Tibial nerve (tissue), 4 donors: ENCODE data around the gene TMTC1. TPM values are rescaled to one million over a fixed set of nuclear protein-coding genes. Genes with fewer than 3 reads are reported as not detected.
A peak's percentile ranks its signal among the peaks of the same experiment; 100 is the strongest.

Experiments used
- DNase-seq, 2 donors: peaks; one replicate each; pipeline ENCODE4 v3.0.0-alpha.2; 2019; ENCODE audit warnings: low spot score in 2 of 2
- H3K27ac ChIP-seq, 4 donors: fragments of 200-600 bp; sonication (generic) in 3 of 4; one replicate each; pipeline ENCODE4 v1.5.1; 2017 to 2019; ENCODE audit warnings: mild to moderate bottlenecking in 1 of 4
- H3K27me3 ChIP-seq, 2 donors: fragments of 200-600 bp; sonication (generic) in 1 of 2; one replicate each; pipeline versions ENCODE4 v1.5.1 to v1.6.0; 2017 to 2019
- H3K36me3 ChIP-seq, 3 donors: fragments of 200-600 bp; sonication (generic); one replicate each; pipeline ENCODE4 v1.5.1; 2018 to 2019
- H3K4me1 ChIP-seq, 4 donors: fragments of 200-600 bp; sonication (generic) in 3 of 4; one replicate each; pipeline ENCODE4 v1.5.1; 2017 to 2019
- H3K4me3 ChIP-seq, 4 donors: fragments of 200-600 bp; sonication (generic) in 3 of 4; one replicate each; pipeline ENCODE4 v1.5.1; 2017 to 2019; ENCODE audit warnings: mild to moderate bottlenecking in 1 of 4, moderate library complexity in 1 of 4
- H3K9me3 ChIP-seq, 4 donors: fragments of 200-600 bp; sonication (generic) in 3 of 4; one replicate each; pipeline ENCODE4 v1.5.1; 2017 to 2019
- CTCF ChIP-seq, 5 experiments: fragments of 200-600 bp in 3 of 5; fragments of 450-650 bp in 2 of 5; sonication (generic) in 3 of 5; IDR thresholded peaks; one replicate each; pipeline ENCODE4 v1.5.1; 2016 to 2019; ENCODE audit warnings: antibody characterized with exemption in 5 of 5, mild to moderate bottlenecking in 3 of 5, moderate library complexity in 2 of 5
- EP300 ChIP-seq, 2 donors: sonication (generic); formaldehyde crosslinking; IDR thresholded peaks; one replicate each; pipeline ENCODE4 v1.6.1; 2017; ENCODE audit warnings: antibody characterized with exemption in 2 of 2, mild to moderate bottlenecking in 1 of 2
- POLR2A ChIP-seq, 2 donors: fragments of 450-650 bp; IDR thresholded peaks; one replicate each; pipeline ENCODE4 v1.6.1; 2017; ENCODE audit warnings: antibody characterized with exemption in 2 of 2, mild to moderate bottlenecking in 2 of 2, moderate library complexity in 2 of 2
- WGBS, 2 donors: methylation state at CpG; one replicate each; pipeline ENCODE4 v1.1.5; 2018; 5-methylcytosine and 5-hydroxymethylcytosine counted together
- total RNA-seq, 4 donors: library from RNA; depleted of rRNA; stranded (reverse); fragments of >200 nt; gene quantifications; one replicate each; pipeline ENCODE4 v1.1.0, GENCODE V29; 2016

Gene TMTC1
- total RNA-seq, 4 donors from 2014 or later = 111 to 207 (median 144) TPM

DNA sequence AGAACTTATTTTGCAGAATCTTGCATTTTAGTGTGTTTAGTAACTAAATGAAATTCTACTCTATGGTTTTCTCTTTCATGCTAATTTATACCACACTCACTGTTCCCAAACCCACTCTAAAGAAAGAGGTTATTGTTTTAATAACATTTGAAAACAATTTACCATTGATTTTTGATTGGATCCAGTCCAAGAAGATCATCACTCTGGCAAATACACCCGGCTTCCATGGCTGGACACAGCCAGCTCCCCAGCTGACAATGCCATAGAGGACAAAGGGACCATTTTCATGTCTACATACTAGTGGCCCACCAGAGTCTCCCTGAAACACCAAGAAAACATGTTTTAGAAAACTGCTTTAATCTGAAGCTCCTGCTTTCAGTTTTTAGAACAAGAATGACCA is 328.7 kb downstream of the TMTC1 start:
- H3K27me3 ChIP-seq = no peaks in the 10 kb centered on the region
- H3K36me3 ChIP-seq = no peaks in the 10 kb centered on the region
- WGBS, 2 donors = 18% methylated on average over 1 of the region's 1 CpG
- DNase-seq = no peak
- peak overlapping the region in 3 of 4 donors; percentile 4 to 49 (median 48) for H3K27ac ChIP-seq
- H3K4me3 ChIP-seq = peak overlapping the region in 1 of 4 donors; percentile 8
- H3K9me3 ChIP-seq = no peaks in the 10 kb centered on the region
- H3K4me1 ChIP-seq = peaks cover 0 to 8% (median 0%) of the 10 kb centered on the region in 4 donors
- TF ChIP-seq EP300 (IDR thresholded peaks at IDR 0.05) (peak in 1 of 2 donors; percentile 19), CTCF (IDR thresholded peaks at IDR 0.05) (no peak)

- no peak for DNase-seq
- no peaks in the 10 kb centered on the region for H3K9me3 ChIP-seq
- no peak overlapping the region for H3K27ac ChIP-seq
- no peak for TF ChIP-seq EP300 (IDR thresholded peaks at IDR 0.05)
- TF ChIP-seq CTCF (IDR thresholded peaks at IDR 0.05) = no peak
- no peak for TF ChIP-seq POLR2A (IDR thresholded peaks at IDR 0.05)
- H3K4me1 ChIP-seq = peaks cover 0 to 8% (median 0%) of the 10 kb centered on the region in 4 donors
- no peak overlapping the region for H3K4me3 ChIP-seq
- H3K36me3 ChIP-seq = no peaks in the 10 kb centered on the region
- H3K27me3 ChIP-seq = no peaks in the 10 kb centered on the region
- 78 to 91% methylated on average over 2 of the region's 2 CpGs for WGBS, 2 donors
Measured at GRCh38 chr12:29451888-29452287, 331.9 kb downstream of the TMTC1 start.
